ENCODE results near the gene CTSZ.

- TF ChIP-seq CTCF (IDR thresholded peaks at IDR 0.05; ENCODE audit: control extremely low read depth in 1 of 3, insufficient read depth in 1 of 3, low read depth in 1 of 3, low read length in 3 of 3) (no peak), TCF12 (IDR thresholded peaks at IDR 0.05; ENCODE audit: low read depth, low read length) (no peak), POLR2AphosphoS5 (IDR thresholded peaks at IDR 0.05; ENCODE audit: low read depth, low read length) (no peak), TAF1 (IDR thresholded peaks at IDR 0.05; ENCODE audit: low read depth, low read length) (0 out of 2 replicates have a peak, but pooled peaks have one; percentile 20), NRF1 (IDR thresholded peaks at IDR 0.05; ENCODE audit: low read depth, low read length) (no peak), JUN (IDR thresholded peaks at IDR 0.05; ENCODE audit: low read depth, low read length) (no peak), EP300 (IDR thresholded peaks at IDR 0.05; ENCODE audit: borderline replicate concordance in 1 of 2, low read depth in 2 of 2, low read length in 2 of 2) (no peak), POLR2A (IDR thresholded peaks at IDR 0.05; ENCODE audit: control extremely low read depth in 1 of 2, low read depth in 2 of 2, low read length in 2 of 2) (peak in 1 of 2 experiments; percentile 40; a peak in 1 of 3 replicates), FOSL1 (IDR thresholded peaks at IDR 0.05; ENCODE audit: insufficient read depth, low read depth, low read length) (no peak), YY1 (IDR thresholded peaks at IDR 0.05; ENCODE audit: low read depth, low read length) (no peak)
Observed at GRCh38 chr20:59006864-59007664, at the start of gene CTSZ.

Data from H1 (cell line).